NB4 (cell line): Measurements from ENCODE around the gene MIGA2.

Source experiments
- POLR2A ChIP-seq: IDR thresholded peaks from 2 replicates; pipeline ENCODE4 v1.6.1; 2011; ENCODE audit warnings: mild to moderate bottlenecking; ENCODE audit not compliant: insufficient read length; ENCODE audit errors: extremely low read depth
- TF ChIP-seq, protein P1 (sequence below): IDR thresholded peaks from one replicate; pipeline ENCODE4 v1.5.1; 2012; ENCODE audit warnings: low read depth, low read length
- TF ChIP-seq, protein P2 (sequence below): IDR thresholded peaks from 2 replicates; pipeline ENCODE4 v1.6.1; 2011; ENCODE audit warnings: low read depth, low read length

DNA sequence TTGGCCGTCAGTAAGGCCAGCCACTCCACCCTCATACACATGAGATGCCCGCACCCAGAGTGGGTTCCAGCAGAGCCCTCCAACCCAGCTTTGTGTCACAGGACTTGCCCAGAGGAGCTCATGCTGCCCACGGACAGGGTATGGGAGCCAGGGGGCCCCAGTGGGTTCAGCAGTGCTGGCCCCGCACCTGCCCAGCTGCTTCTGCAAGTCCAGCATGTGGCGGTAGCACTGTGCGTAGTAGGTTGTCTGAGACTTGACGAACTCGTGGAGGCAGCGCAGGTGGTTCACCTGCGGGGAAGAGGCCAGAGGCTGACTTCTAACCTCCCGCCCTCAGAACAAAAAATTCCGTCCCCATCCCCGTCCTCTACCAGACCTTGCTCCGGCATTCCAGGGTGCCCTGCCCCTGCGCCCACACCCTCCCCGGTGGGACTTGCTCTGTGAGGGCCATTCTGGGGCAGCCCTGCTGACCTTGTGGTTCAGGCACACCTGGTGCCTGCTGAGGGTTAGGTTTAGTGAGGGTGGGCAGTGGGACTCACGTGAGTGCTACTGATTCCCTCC, 26.8 kb upstream of the MIGA2 start:
- TF ChIP-seq, protein P1, sequence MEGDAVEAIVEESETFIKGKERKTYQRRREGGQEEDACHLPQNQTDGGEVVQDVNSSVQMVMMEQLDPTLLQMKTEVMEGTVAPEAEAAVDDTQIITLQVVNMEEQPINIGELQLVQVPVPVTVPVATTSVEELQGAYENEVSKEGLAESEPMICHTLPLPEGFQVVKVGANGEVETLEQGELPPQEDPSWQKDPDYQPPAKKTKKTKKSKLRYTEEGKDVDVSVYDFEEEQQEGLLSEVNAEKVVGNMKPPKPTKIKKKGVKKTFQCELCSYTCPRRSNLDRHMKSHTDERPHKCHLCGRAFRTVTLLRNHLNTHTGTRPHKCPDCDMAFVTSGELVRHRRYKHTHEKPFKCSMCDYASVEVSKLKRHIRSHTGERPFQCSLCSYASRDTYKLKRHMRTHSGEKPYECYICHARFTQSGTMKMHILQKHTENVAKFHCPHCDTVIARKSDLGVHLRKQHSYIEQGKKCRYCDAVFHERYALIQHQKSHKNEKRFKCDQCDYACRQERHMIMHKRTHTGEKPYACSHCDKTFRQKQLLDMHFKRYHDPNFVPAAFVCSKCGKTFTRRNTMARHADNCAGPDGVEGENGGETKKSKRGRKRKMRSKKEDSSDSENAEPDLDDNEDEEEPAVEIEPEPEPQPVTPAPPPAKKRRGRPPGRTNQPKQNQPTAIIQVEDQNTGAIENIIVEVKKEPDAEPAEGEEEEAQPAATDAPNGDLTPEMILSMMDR: no peak
- TF ChIP-seq, protein P2, sequence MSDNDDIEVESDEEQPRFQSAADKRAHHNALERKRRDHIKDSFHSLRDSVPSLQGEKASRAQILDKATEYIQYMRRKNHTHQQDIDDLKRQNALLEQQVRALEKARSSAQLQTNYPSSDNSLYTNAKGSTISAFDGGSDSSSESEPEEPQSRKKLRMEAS: no peak
- no peak for TF ChIP-seq POLR2A
